ENCODE measurements around the gene TNFAIP6.
"Not testable (repeated sequence)": the region's sequence is repeated elsewhere in the genome, so short reads cannot be mapped to it uniquely, and the experiment has no call there.

DNA sequence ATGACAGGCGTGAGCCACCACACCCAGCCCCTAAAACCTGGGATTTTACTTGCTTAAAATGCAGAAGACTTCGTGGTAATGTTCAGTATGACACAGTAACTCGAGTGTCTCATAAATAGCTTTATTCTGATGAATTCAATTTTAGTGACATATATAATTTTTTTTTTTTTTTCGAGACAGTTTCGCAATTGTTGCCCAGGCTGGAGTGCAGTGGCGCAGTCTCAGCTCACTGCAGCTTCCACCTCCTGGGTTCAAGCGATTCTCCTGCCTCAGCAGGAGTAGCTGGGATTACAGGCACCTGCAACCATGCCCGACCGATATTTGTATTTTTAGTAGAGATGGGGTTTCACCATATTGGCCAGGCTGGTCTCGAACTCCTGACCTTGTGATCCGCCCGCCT, 64.3 kb downstream of the TNFAIP6 start:
- TF ChIP-seq, protein P1, sequence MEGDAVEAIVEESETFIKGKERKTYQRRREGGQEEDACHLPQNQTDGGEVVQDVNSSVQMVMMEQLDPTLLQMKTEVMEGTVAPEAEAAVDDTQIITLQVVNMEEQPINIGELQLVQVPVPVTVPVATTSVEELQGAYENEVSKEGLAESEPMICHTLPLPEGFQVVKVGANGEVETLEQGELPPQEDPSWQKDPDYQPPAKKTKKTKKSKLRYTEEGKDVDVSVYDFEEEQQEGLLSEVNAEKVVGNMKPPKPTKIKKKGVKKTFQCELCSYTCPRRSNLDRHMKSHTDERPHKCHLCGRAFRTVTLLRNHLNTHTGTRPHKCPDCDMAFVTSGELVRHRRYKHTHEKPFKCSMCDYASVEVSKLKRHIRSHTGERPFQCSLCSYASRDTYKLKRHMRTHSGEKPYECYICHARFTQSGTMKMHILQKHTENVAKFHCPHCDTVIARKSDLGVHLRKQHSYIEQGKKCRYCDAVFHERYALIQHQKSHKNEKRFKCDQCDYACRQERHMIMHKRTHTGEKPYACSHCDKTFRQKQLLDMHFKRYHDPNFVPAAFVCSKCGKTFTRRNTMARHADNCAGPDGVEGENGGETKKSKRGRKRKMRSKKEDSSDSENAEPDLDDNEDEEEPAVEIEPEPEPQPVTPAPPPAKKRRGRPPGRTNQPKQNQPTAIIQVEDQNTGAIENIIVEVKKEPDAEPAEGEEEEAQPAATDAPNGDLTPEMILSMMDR (IDR thresholded peaks at IDR 0.05) = not testable (repeated sequence)
- not testable (repeated sequence) for TF ChIP-seq POLR2A (IDR thresholded peaks at IDR 0.05)
